ENCODE results near the gene NECTIN1. TPM values are rescaled to one million over a fixed set of nuclear protein-coding genes. Genes with fewer than 3 reads are reported as not detected.
A peak's percentile ranks its signal among the peaks of the same experiment; 100 is the strongest.

NECTIN1 gene
- total and polyA plus RNA-seq, 2 experiments from 2014 or later: 3.6 to 7.4 TPM

- Histone ChIP-seq H3K27me3 (no peaks in the 10 kb centered on the region), H3K27ac (no peak overlapping the region), H3K4me3 (no peak overlapping the region), H4K20me1 (ENCODE audit: insufficient read depth, poor library complexity, severe bottlenecking) (no peaks in the 10 kb centered on the region), H3K9me2 (replicated peaks; ENCODE audit: insufficient read depth) (no peaks in the 10 kb centered on the region), H3K4me2 (no peak overlapping the region), H3K36me3 (replicated peaks; ENCODE audit: insufficient read depth, low read depth) (no peaks in the 10 kb centered on the region), H3K4me1 (ENCODE audit: insufficient read depth) (peaks cover 27% of the 10 kb centered on the region), H3K79me2 (peaks cover 6% of the 10 kb centered on the region), H3K9me3 (ENCODE audit: low read depth) (no peaks in the 10 kb centered on the region), H2AFZ (no peak overlapping the region)
- TF ChIP-seq CTCF (IDR thresholded peaks at IDR 0.05; ENCODE audit: poor library complexity): no peak
- TF ChIP-seq EZH2phosphoT487 (IDR thresholded peaks at IDR 0.05; ENCODE audit: low read depth, severe bottlenecking, unreplicated experiment): no peak
- TF ChIP-seq EZH2 (IDR thresholded peaks at IDR 0.05; ENCODE audit: borderline replicate concordance): no peak
- peak; percentile 53 for DNase-seq (ENCODE audit: low spot score)
- whole genome bisulfite sequencing (ENCODE audit: low lambda C conversion rate, missing lambda C conversion rate): 30% methylated on average over 2 of the region's 2 CpGs
Measured at GRCh38 chr11:119704849-119705248, 24.2 kb downstream of the NECTIN1 start.

- Histone ChIP-seq H3K4me2 (no peak overlapping the region), H3K27ac (no peak overlapping the region), H3K4me1 (ENCODE audit: insufficient read depth) (peaks cover 28% of the 10 kb centered on the region), H3K9me2 (replicated peaks; ENCODE audit: insufficient read depth) (no peaks in the 10 kb centered on the region), H3K27me3 (no peaks in the 10 kb centered on the region), H3K4me3 (no peak overlapping the region), H3K79me2 (peaks cover 4% of the 10 kb centered on the region), H3K9me3 (ENCODE audit: low read depth) (no peaks in the 10 kb centered on the region), H4K20me1 (ENCODE audit: insufficient read depth, poor library complexity, severe bottlenecking) (peaks cover 5% of the 10 kb centered on the region), H2AFZ (no peak overlapping the region), H3K36me3 (replicated peaks; ENCODE audit: insufficient read depth, low read depth) (no peaks in the 10 kb centered on the region)
- DNase-seq (ENCODE audit: low spot score): no peak
- no peak for TF ChIP-seq EZH2phosphoT487 (IDR thresholded peaks at IDR 0.05; ENCODE audit: low read depth, severe bottlenecking, unreplicated experiment)
- no peak for TF ChIP-seq CTCF (IDR thresholded peaks at IDR 0.05; ENCODE audit: poor library complexity)
- 63% methylated on average over 15 of the region's 15 CpGs for WGBS (ENCODE audit: low lambda C conversion rate, missing lambda C conversion rate)
Measured at GRCh38 chr11:119701591-119702549, 27.1 kb downstream of the NECTIN1 start.

- Histone ChIP-seq H3K4me3 (no peak overlapping the region), H3K4me1 (ENCODE audit: insufficient read depth) (peaks cover 28% of the 10 kb centered on the region), H3K27me3 (no peaks in the 10 kb centered on the region), H3K36me3 (replicated peaks; ENCODE audit: insufficient read depth, low read depth) (no peaks in the 10 kb centered on the region), H4K20me1 (ENCODE audit: insufficient read depth, poor library complexity, severe bottlenecking) (peaks cover 5% of the 10 kb centered on the region), H2AFZ (no peak overlapping the region), H3K79me2 (peaks cover 4% of the 10 kb centered on the region), H3K4me2 (no peak overlapping the region), H3K9me3 (ENCODE audit: low read depth) (no peaks in the 10 kb centered on the region), H3K27ac (no peak overlapping the region), H3K9me2 (replicated peaks; ENCODE audit: insufficient read depth) (no peaks in the 10 kb centered on the region)
- 96% methylated on average over 13 of the region's 13 CpGs for WGBS (ENCODE audit: low lambda C conversion rate, missing lambda C conversion rate)
- TF ChIP-seq CTCF (IDR thresholded peaks at IDR 0.05; ENCODE audit: poor library complexity): no peak
- DNase-seq (ENCODE audit: low spot score): no peak
Measured at GRCh38 chr11:119700536-119701346, 28.3 kb downstream of the NECTIN1 start.
